Measurements from ENCODE around the gene GRK1. TPM values are rescaled to one million over a fixed set of nuclear protein-coding genes. Genes with fewer than 3 reads are reported as not detected.
A peak's percentile ranks its signal among the peaks of the same experiment; 100 is the strongest.

The GRK1 gene
- total and polyA plus RNA-seq, 10 donors, result not detected

- H3K9me3 ChIP-seq, result no peaks in the 10 kb centered on the region
- no peak overlapping the region for H3K4me3 ChIP-seq
- intact Hi-C loops (cut with DNase I; ENCODE audit: low total_unique reads), result no loop called here
- H3K27ac ChIP-seq, result no peak overlapping the region
- H3K4me1 ChIP-seq, result peaks cover 4 to 50% (median 21%) of the 10 kb centered on the region in 6 donors
- peak; percentile 18 for DNase-seq
- no peaks in the 10 kb centered on the region for H3K27me3 ChIP-seq (replicated peaks in 1 of 7)
- no peak for TF ChIP-seq CTCF (IDR thresholded peaks at IDR 0.05 in 8 of 11, conservative IDR thresholded peaks at IDR 0.05 in 3 of 11)
- no peak for TF ChIP-seq POLR2AphosphoS5 (IDR thresholded peaks at IDR 0.05)
- TF ChIP-seq POLR2A (IDR thresholded peaks at IDR 0.05), result no peak
- 91 to 95% (median 94%) methylated on average over 16 of the region's 16 CpGs for WGBS, 5 donors
- H3K36me3 ChIP-seq, result no peaks in the 10 kb centered on the region
These were observed 16.3 kb upstream of the GRK1 start for GRCh38 chr13:113650731-113651148.

GRCh38 chr13:113651511-113652403 lies 15.3 kb upstream of the GRK1 start:
- DNase-seq, result peak; percentile 70
- Histone ChIP-seq H3K9me3 (no peaks in the 10 kb centered on the region), H3K4me1 (peaks cover 4 to 40% (median 16%) of the 10 kb centered on the region in 6 donors), H3K27ac (no peak overlapping the region), H3K27me3 (replicated peaks in 1 of 7) (no peaks in the 10 kb centered on the region), H3K4me3 (no peak overlapping the region), H3K36me3 (no peaks in the 10 kb centered on the region)
- WGBS, 5 donors, result 93 to 96% (median 95%) methylated on average over 27 to 37 of the region's 37 CpGs
- TF ChIP-seq POLR2A (IDR thresholded peaks at IDR 0.05), result no peak
- no peak for TF ChIP-seq CTCF (IDR thresholded peaks at IDR 0.05 in 8 of 11, conservative IDR thresholded peaks at IDR 0.05 in 3 of 11)
- no peak for TF ChIP-seq POLR2AphosphoS5 (IDR thresholded peaks at IDR 0.05)
- intact Hi-C loops (cut with DNase I; ENCODE audit: low total_unique reads), result no loop called here

- Histone ChIP-seq H3K9me3 (no peaks in the 10 kb centered on the region), H3K36me3 (no peaks in the 10 kb centered on the region), H3K4me3 (no peak overlapping the region), H3K27ac (no peak overlapping the region), H3K4me1 (peaks cover 0 to 31% (median 9%) of the 10 kb centered on the region in 6 donors), H3K27me3 (replicated peaks in 1 of 7) (peaks cover 0 to 6% (median 0%) of the 10 kb centered on the region in 7 donors)
- TF ChIP-seq CTCF (IDR thresholded peaks at IDR 0.05 in 8 of 11, conservative IDR thresholded peaks at IDR 0.05 in 3 of 11), result no peak
- no peak for TF ChIP-seq POLR2A (IDR thresholded peaks at IDR 0.05)
- TF ChIP-seq POLR2AphosphoS5 (IDR thresholded peaks at IDR 0.05), result no peak
- DNase-seq, result peak; percentile 64
- 85 to 91% (median 86%) methylated on average over 24 of the region's 24 CpGs for WGBS, 5 donors
- intact Hi-C loops (cut with DNase I; ENCODE audit: low total_unique reads), result no loop called here
These were observed 14.4 kb upstream of the GRK1 start for GRCh38 chr13:113652404-113653263.
